Measurements from ENCODE around the gene ECHS1.
"Not testable (repeated sequence)": the region's sequence is repeated elsewhere in the genome, so short reads cannot be mapped to it uniquely, and the experiment has no call there.

The ECHS1 gene

DNA sequence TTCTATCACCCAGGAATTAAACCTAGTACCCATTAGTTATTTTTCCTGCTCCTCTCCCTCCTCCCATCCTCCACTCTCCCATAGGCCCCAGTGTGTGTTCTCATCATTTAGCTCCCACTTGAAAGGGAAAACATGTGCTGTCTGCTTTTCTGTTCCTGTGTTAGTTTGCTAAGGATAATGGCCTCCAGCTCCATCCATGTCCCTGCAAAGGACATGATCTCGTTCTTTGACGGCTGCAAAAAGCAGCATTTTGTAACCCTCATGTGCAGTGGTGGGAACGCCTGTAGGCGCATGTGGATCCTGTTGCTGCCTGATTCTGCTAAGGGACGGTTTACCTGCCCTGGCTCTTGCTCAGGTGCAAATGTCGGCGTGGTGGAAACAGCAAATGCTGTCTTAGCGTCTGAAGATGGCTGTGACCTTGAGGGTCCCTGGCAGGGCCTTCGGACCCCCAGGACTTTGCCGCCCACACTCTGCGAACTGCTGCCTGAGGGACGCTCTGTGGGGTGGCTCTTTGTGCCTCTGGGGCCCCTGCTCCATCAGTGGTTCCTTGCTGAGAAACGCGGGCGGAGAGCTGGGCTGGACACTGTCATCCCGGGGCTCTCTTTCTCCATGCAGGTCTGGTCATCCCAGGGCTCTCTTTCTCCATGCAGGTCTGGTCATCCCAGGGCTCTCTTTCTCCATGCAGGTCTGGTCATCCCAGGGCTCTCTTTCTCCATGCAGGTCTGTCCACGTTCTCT, 15.2 kb upstream of the ECHS1 start (continued):
- TF ChIP-seq, protein P1, sequence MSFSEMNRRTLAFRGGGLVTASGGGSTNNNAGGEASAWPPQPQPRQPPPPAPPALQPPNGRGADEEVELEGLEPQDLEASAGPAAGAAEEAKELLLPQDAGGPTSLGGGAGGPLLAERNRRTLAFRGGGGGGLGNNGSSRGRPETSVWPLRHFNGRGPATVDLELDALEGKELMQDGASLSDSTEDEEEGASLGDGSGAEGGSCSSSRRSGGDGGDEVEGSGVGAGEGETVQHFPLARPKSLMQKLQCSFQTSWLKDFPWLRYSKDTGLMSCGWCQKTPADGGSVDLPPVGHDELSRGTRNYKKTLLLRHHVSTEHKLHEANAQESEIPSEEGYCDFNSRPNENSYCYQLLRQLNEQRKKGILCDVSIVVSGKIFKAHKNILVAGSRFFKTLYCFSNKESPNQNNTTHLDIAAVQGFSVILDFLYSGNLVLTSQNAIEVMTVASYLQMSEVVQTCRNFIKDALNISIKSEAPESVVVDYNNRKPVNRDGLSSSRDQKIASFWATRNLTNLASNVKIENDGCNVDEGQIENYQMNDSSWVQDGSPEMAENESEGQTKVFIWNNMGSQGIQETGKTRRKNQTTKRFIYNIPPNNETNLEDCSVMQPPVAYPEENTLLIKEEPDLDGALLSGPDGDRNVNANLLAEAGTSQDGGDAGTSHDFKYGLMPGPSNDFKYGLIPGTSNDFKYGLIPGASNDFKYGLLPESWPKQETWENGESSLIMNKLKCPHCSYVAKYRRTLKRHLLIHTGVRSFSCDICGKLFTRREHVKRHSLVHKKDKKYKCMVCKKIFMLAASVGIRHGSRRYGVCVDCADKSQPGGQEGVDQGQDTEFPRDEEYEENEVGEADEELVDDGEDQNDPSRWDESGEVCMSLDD (tag by site-specific recombination; IDR thresholded peaks at IDR 0.05) = no peak
- TF ChIP-seq GLI2 (tag by site-specific recombination; IDR thresholded peaks at IDR 0.05; ENCODE audit: borderline replicate concordance, low read depth) (no peak), ZNF48 (tag by site-specific recombination; IDR thresholded peaks at IDR 0.05) (no peak), ZNF16 (tag by site-specific recombination; IDR thresholded peaks at IDR 0.05; ENCODE audit: low read depth) (no peak), SP2 (tag by site-specific recombination; IDR thresholded peaks at IDR 0.05) (peak; percentile 44), ZNF23 (tag by site-specific recombination; IDR thresholded peaks at IDR 0.05; ENCODE audit: borderline replicate concordance) (no peak), KLF17 (tag by site-specific recombination; IDR thresholded peaks at IDR 0.05) (no peak), ZXDB (tag by site-specific recombination; IDR thresholded peaks at IDR 0.05) (peak; percentile 52; the same call in 1 of the 2 replicates), ZBTB8A (tag by site-specific recombination; IDR thresholded peaks at IDR 0.05) (no peak), ZNF138 (tag by site-specific recombination; IDR thresholded peaks at IDR 0.05; ENCODE audit: borderline replicate concordance) (no peak), ZNF133 (tag by site-specific recombination; IDR thresholded peaks at IDR 0.05) (no peak), ZIC2 (tag by site-specific recombination; IDR thresholded peaks at IDR 0.05) (no peak), ZNF626 (tag by site-specific recombination; IDR thresholded peaks at IDR 0.05) (no peak), ZNF596 (tag by site-specific recombination; IDR thresholded peaks at IDR 0.05) (no peak), SP7 (tag by site-specific recombination; IDR thresholded peaks at IDR 0.05) (no peak), ZNF174 (tag by site-specific recombination; IDR thresholded peaks at IDR 0.05) (no peak), MEIS1 (CRISPR knock-in tag; IDR thresholded peaks at IDR 0.05; ENCODE audit: borderline replicate concordance) (no peak), ZNF184 (tag by site-specific recombination; IDR thresholded peaks at IDR 0.05) (no peak), ZNF2 (tag by site-specific recombination; IDR thresholded peaks at IDR 0.05) (no peak), ZFP69B (tag by site-specific recombination; IDR thresholded peaks at IDR 0.05) (no peak), OSR2 (tag by site-specific recombination; IDR thresholded peaks at IDR 0.05) (no peak), MYNN (tag by site-specific recombination; IDR thresholded peaks at IDR 0.05; ENCODE audit: borderline replicate concordance) (no peak), ZNF785 (tag by site-specific recombination; IDR thresholded peaks at IDR 0.05) (no peak), RBAK (tag by site-specific recombination; IDR thresholded peaks at IDR 0.05) (no peak), ZBTB17 (tag by site-specific recombination; IDR thresholded peaks at IDR 0.05) (peak; percentile 52; the same call in 1 of the 2 replicates), ZNF221 (tag by site-specific recombination; IDR thresholded peaks at IDR 0.05; ENCODE audit: borderline replicate concordance) (no peak), HOXC10 (CRISPR knock-in tag; IDR thresholded peaks at IDR 0.05) (no peak), ZSCAN23 (tag by site-specific recombination; IDR thresholded peaks at IDR 0.05) (no peak), ZNF585B (tag by site-specific recombination; IDR thresholded peaks at IDR 0.05) (no peak), ZNF747 (tag by site-specific recombination; IDR thresholded peaks at IDR 0.05) (no peak), ZNF391 (tag by site-specific recombination; IDR thresholded peaks at IDR 0.05; ENCODE audit: borderline replicate concordance, low read depth) (no peak), ZNF623 (tag by site-specific recombination; IDR thresholded peaks at IDR 0.05) (no peak), TCF7L2 (IDR thresholded peaks at IDR 0.05; ENCODE audit: borderline replicate concordance, low read depth, low read length) (no peak), KLF8 (tag by site-specific recombination; IDR thresholded peaks at IDR 0.05) (peak; percentile 57)

DNA sequence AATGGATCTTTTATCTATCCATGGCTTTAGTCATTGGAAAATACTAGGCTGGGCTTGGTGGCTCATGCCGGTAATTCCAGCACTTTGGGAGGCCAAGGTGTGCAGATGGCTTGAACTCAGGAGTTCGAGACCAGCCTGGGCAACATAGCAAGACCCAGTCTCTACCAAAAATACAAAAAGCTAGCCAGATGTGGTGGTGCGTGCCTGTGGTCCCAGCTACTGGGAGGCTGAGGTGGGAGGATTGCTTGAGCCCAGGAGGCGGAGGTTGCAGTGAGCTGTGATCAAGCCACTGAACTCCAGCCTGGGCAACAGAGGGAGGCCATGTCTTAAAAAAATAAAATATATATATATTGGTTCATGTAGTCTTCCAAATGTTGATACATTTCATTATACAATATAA, 13.8 kb upstream of the ECHS1 start:
- H3K36me3 ChIP-seq (ENCODE audit: control insufficient read depth in 2 of 2, insufficient read depth in 1 of 2, low read length in 2 of 2); POLR2A ChIA-PET; H3K27ac ChIP-seq (ENCODE audit: extremely low read depth, low read depth, low read length); H3K9me3 ChIP-seq (ENCODE audit: control insufficient read depth, insufficient read depth, low read depth, low read length); H3K4me1 ChIP-seq (ENCODE audit: control insufficient read depth, insufficient read depth, low read length); H3K4me3 ChIP-seq (ENCODE audit: low read depth, low read length): not testable (repeated sequence)
- CTCF ChIA-PET = interaction anchor here (2.6 kb wide), 1 partner anchor 57 kb away, joined by 12 read pairs; no protein-coding TSS in a partner anchor
